Large intestine (tissue), 3 donors: ENCODE measurements around the gene ZBTB45. TPM values are rescaled to one million over a fixed set of nuclear protein-coding genes. Genes with fewer than 3 reads are reported as not detected.
A peak's percentile ranks its signal among the peaks of the same experiment; 100 is the strongest.
"Not testable (repeated sequence)": the region's sequence is repeated elsewhere in the genome, so short reads cannot be mapped to it uniquely, and the experiment has no call there.

Experiments
- DNase-seq, 2 donors: peaks; one replicate each; pipeline versions ENCODE4 v3.0.0 to v3.0.0-alpha.2; 2013
- H3K27ac ChIP-seq: one replicate; pipeline ENCODE4 v1.5.1; 2013; ENCODE audit warnings: low read length
- H3K27me3 ChIP-seq: 2 replicates; pipeline ENCODE4 v1.6.1; 2013; ENCODE audit warnings: low read length; ENCODE audit not compliant: control insufficient read depth, insufficient read depth
- H3K36me3 ChIP-seq: 2 replicates; pipeline ENCODE4 v1.6.1; 2013; ENCODE audit warnings: low read length; ENCODE audit not compliant: control insufficient read depth, insufficient read depth
- H3K4me1 ChIP-seq: one replicate; pipeline ENCODE4 v1.6.1; 2013; ENCODE audit warnings: low read length; ENCODE audit not compliant: control insufficient read depth, insufficient read depth
- H3K4me3 ChIP-seq: one replicate; pipeline ENCODE4 v1.5.1; 2013; ENCODE audit warnings: low read length
- H3K9me3 ChIP-seq: one replicate; pipeline ENCODE4 v1.6.1; 2013; ENCODE audit warnings: mild to moderate bottlenecking, low read depth, low read length, moderate library complexity; ENCODE audit not compliant: control insufficient read depth
- WGBS: methylation state at CpG from one replicate; pipeline ENCODE4 v1.1.5; 2013; ENCODE audit warnings: low lambda C conversion rate; ENCODE audit not compliant: insufficient coverage; 5-methylcytosine and 5-hydroxymethylcytosine counted together
- polyA plus RNA-seq: library from polyadenylated mRNA; unstranded; fragments of 120-200 nt; gene quantifications from one replicate; pipeline ENCODE4 v1.2.1, GENCODE V29; 2013

ZBTB45 gene
- polyA plus RNA-seq, 1 donor, result 11.1 TPM

DNA sequence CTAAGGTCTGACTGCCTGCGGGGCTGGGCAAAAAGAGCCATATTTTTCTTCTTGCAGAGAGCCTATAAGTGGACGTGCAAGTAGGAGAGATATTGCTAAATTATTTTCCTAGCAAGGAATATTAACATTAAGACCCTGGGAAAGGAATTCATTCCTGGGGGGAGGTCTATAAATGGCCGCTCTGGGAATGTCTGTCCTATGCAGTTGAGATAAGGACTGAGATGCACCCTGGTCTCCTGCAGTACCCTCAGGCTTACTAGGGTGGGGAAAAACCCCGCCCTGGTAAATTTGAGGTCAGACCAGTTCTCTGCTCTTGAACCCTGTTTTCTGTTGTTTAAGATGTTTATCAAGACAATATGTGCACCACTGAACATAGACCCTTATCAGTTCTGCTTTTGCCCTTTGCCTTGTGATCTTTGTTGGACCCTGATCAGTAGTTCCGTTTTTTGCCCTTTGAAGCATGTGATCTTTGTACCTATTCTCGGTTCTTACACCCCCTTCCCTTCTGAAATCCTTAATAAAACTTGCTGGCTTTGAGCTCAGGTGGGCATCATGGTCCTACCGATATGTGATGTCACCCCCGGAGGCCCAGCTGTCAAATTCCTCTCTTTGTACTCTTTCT is 11.9 kb downstream of the ZBTB45 start:
- not testable (repeated sequence) for H3K36me3 ChIP-seq, H3K27ac ChIP-seq, H3K27me3 ChIP-seq, DNase-seq, H3K9me3 ChIP-seq, H3K4me3 ChIP-seq
- 40% methylated on average over 1 of the region's 8 CpGs for WGBS
- peaks cover 17% of the 10 kb centered on the region for H3K4me1 ChIP-seq

- H3K4me3 ChIP-seq, result no peak overlapping the region
- H3K4me1 ChIP-seq, result peaks cover 5% of the 10 kb centered on the region
- H3K27me3 ChIP-seq, result no peaks in the 10 kb centered on the region
- WGBS, result no CpG with 5 or more reads among the region's 14 CpGs
- peaks cover 11% of the 10 kb centered on the region for H3K9me3 ChIP-seq
- H3K36me3 ChIP-seq, result no peaks in the 10 kb centered on the region
- DNase-seq, result no peak
- H3K27ac ChIP-seq, result no peak overlapping the region
Observed at GRCh38 chr19:58500242-58500641, 19.4 kb downstream of the ZBTB45 start.

- Histone ChIP-seq H3K27me3 (no peaks in the 10 kb centered on the region), H3K4me1 (peaks cover 5% of the 10 kb centered on the region), H3K27ac (peak overlapping the region; percentile 73), H3K36me3 (no peaks in the 10 kb centered on the region), H3K4me3 (peak overlapping the region; percentile 79), H3K9me3 (peaks cover 11% of the 10 kb centered on the region)
- 17% methylated on average over 1 of the region's 60 CpGs for WGBS
- peak; percentile 98 to 99 for DNase-seq
Observed at GRCh38 chr19:58499021-58499927, 20.3 kb downstream of the ZBTB45 start.

DNA sequence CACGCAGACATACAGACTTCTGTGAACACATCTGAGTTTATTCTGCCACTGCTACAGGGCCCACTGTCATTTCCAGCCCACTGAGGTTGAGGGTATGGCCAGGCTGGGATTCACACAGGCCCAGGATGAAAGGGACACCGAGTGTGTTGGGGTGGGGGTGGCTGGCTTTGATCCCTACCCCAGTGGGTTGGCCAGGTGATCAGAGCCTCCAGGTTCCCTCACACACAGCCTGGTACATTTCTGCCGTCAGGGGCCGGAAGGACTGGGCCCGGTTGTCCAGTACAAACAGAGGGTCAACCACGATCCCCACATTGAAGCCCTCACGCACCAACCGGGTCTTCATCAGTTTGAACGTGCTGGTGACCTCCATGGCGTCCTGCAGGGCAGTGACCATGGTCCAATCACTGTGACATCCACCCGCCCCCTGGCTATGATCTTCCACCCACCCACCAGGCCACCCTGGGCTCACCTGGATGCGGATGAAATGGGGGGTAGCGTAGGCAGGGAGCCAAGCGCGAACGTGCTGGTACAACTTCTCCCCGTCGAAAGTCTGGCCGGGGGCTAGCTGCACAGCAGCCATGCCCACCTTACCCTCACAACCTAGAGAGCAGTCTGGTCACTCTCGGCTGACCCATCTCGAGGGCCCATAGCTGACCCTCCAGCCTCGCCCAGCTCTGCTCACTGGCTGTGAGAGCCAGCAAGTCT is 21.1 kb downstream of the ZBTB45 start:
- peak overlapping the region; percentile 45 for H3K4me3 ChIP-seq

GRCh38 chr19:58497634-58498170 is 21.9 kb downstream of the ZBTB45 start:
- no CpG with 5 or more reads among the region's 8 CpGs for WGBS
- peaks cover 5% of the 10 kb centered on the region for H3K4me1 ChIP-seq
- no peaks in the 10 kb centered on the region for H3K27me3 ChIP-seq
- DNase-seq, result no peak
- H3K4me3 ChIP-seq, result no peak overlapping the region
- H3K36me3 ChIP-seq, result no peaks in the 10 kb centered on the region
- H3K9me3 ChIP-seq, result peaks cover 11% of the 10 kb centered on the region
- no peak overlapping the region for H3K27ac ChIP-seq

More for the DNA sequence above, 21.1 kb downstream of the ZBTB45 start:
- no peaks in the 10 kb centered on the region for H3K27me3 ChIP-seq
- peaks cover 11% of the 10 kb centered on the region for H3K9me3 ChIP-seq
- H3K4me1 ChIP-seq, result peaks cover 5% of the 10 kb centered on the region
- no CpG with 5 or more reads among the region's 22 CpGs for WGBS
- H3K27ac ChIP-seq, result no peak overlapping the region
- DNase-seq, result no peak
- H3K36me3 ChIP-seq, result no peaks in the 10 kb centered on the region

GRCh38 chr19:58492265-58492664 is 27.3 kb downstream of the ZBTB45 start:
- no peak for DNase-seq
- Histone ChIP-seq H3K9me3 (no peaks in the 10 kb centered on the region), H3K4me1 (no peaks in the 10 kb centered on the region), H3K27ac (no peak overlapping the region), H3K27me3 (no peaks in the 10 kb centered on the region), H3K36me3 (no peaks in the 10 kb centered on the region), H3K4me3 (no peak overlapping the region)
- WGBS, result no CpG with 5 or more reads among the region's 14 CpGs

DNA sequence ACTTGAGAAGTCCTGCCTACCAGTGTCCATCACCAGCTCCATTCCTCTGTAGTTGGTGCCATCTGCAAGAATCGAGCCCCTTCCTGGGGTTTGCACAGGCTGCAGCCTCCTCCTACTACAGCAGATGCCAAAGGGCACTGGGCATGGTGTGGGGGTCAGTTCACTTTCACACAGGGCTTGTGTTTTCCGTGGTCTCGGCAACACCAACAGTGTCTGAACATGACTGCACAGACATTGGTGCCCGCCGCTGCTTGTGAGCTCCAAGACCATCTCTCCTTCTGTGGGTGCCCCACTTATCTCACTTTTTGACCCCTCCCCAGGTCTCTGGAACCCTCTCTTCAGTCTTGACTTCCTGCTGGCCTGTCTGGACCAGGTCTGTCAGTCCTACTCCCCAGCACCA is 28.2 kb downstream of the ZBTB45 start:
- DNase-seq, result no peak
- Histone ChIP-seq H3K36me3 (no peaks in the 10 kb centered on the region), H3K27ac (no peak overlapping the region), H3K4me3 (no peak overlapping the region), H3K9me3 (no peaks in the 10 kb centered on the region), H3K27me3 (no peaks in the 10 kb centered on the region), H3K4me1 (no peaks in the 10 kb centered on the region)
- whole genome bisulfite sequencing, result no CpG with 5 or more reads among the region's 5 CpGs

GRCh38 chr19:58484349-58484748 is 35.3 kb downstream of the ZBTB45 start:
- peaks cover 21% of the 10 kb centered on the region for H3K36me3 ChIP-seq
- H3K4me3 ChIP-seq, H3K27ac ChIP-seq, H3K27me3 ChIP-seq, H3K9me3 ChIP-seq, DNase-seq, H3K4me1 ChIP-seq: not testable (repeated sequence)
- 100% methylated on average over 1 of the region's 5 CpGs for WGBS

- Histone ChIP-seq H3K27ac (no peak overlapping the region), H3K4me1 (no peaks in the 10 kb centered on the region), H3K4me3 (no peak overlapping the region), H3K27me3 (no peaks in the 10 kb centered on the region), H3K9me3 (no peaks in the 10 kb centered on the region), H3K36me3 (peaks cover 21% of the 10 kb centered on the region)
- DNase-seq, result no peak
- 63% methylated on average over 1 of the region's 2 CpGs for WGBS
Observed at GRCh38 chr19:58483776-58484175, 35.8 kb downstream of the ZBTB45 start.

- Histone ChIP-seq H3K9me3 (no peaks in the 10 kb centered on the region), H3K36me3 (peaks cover 28% of the 10 kb centered on the region), H3K27me3 (no peaks in the 10 kb centered on the region), H3K4me3 (no peak overlapping the region), H3K27ac (no peak overlapping the region), H3K4me1 (no peaks in the 10 kb centered on the region)
- no peak for DNase-seq
- WGBS, result no CpG with 5 or more reads among the region's 7 CpGs
Observed at GRCh38 chr19:58482372-58482771, 37.2 kb downstream of the ZBTB45 start.
